Mammary epithelial cell (primary cell): ENCODE results near the gene TSPEAR.

ENCODE experiments used
- CTCF ChIP-seq, 2 donors: IDR thresholded peaks in 1 of 2; conservative IDR thresholded peaks in 1 of 2; 2 replicates each; pipeline ENCODE4 v1.5.1; 2011 to 2012; ENCODE audit warnings: inconsistent platforms in 2 of 2, low read length in 2 of 2, mild to moderate bottlenecking in 2 of 2, control low read depth in 1 of 2, low read depth in 1 of 2; ENCODE audit not compliant: insufficient read depth in 1 of 2; ENCODE audit errors: extremely low read depth in 1 of 2
- EZH2 ChIP-seq: IDR thresholded peaks from 2 replicates; pipeline ENCODE4 v1.6.1; 2012; ENCODE audit warnings: low read length, inconsistent platforms, borderline replicate concordance

GRCh38 chr21:44478801-44479167 lies 232.6 kb downstream of the TSPEAR start:
- no peak for TF ChIP-seq CTCF (conservative IDR thresholded peaks at IDR 0.05 in 1 of 2, IDR thresholded peaks at IDR 0.05 in 1 of 2; ENCODE audit: extremely low read depth in 1 of 2, insufficient read depth in 1 of 2, low read depth in 1 of 2, low read length in 2 of 2)
- TF ChIP-seq EZH2 = no peak
